NT2/D1 (cell line): ENCODE results near the gene CSTB.

Experiments
- YY1 ChIP-seq: IDR thresholded peaks from 2 replicates; pipeline ENCODE4 v1.6.1; 2011; ENCODE audit not compliant: insufficient read length, insufficient read depth
- ZNF274 ChIP-seq: IDR thresholded peaks from 2 replicates; pipeline ENCODE4 v1.6.1; 2011; ENCODE audit warnings: mild to moderate bottlenecking, low read depth, low read length

DNA sequence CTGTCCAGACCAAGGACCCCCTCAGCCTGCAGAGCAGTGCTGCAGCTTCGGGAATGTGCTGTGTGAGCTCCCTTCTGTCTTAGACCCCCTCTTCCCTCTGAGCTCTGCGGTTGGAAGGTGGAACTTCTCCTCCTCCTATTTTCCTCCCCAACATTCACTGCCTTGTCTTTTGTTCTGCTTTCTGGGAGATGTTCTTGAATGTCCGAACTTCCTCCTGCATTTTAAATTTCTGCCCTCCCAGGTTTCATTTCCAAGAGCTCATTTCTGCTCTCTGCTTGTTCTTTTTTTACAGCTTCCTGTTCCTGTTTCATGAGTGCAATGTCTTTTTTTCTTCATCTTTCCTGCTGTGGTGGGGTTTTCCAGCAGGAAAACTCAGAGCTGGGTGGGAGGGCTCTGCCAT is 42.6 kb upstream of the CSTB start:
- no peak for TF ChIP-seq YY1
- TF ChIP-seq ZNF274 = no peak
